ENCODE data around the gene TYMP.
"Not testable (repeated sequence)": the region's sequence is repeated elsewhere in the genome, so short reads cannot be mapped to it uniquely, and the experiment has no call there.

The TYMP gene

DNA sequence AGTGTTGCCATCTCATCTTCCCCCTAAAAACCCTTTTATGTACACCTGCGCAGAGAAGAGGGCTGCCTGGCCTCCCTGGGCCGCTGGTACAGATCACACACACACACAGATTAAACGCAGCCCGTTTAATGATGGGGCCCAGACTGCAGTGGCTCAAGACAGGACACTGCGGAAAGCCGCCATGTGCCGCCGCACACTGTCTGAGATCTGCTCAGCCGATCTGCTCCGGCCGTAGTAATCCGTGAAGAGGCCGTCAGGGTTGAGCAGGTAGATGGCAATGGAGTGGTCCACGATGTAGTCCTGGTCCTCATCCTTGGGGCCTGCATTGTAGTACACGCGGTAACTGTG lies 6.4 kb downstream of the TYMP start:
- peaks cover 0 to 27% (median 19%) of the 10 kb centered on the region in 4 donors for H3K4me1 ChIP-seq
- H3K4me3 ChIP-seq: no peak overlapping the region
- intact Hi-C loops (cut with DNase I; ENCODE audit: low total_unique reads): no loop called here
- DNase-seq: no peak
- TF ChIP-seq, protein P1, sequence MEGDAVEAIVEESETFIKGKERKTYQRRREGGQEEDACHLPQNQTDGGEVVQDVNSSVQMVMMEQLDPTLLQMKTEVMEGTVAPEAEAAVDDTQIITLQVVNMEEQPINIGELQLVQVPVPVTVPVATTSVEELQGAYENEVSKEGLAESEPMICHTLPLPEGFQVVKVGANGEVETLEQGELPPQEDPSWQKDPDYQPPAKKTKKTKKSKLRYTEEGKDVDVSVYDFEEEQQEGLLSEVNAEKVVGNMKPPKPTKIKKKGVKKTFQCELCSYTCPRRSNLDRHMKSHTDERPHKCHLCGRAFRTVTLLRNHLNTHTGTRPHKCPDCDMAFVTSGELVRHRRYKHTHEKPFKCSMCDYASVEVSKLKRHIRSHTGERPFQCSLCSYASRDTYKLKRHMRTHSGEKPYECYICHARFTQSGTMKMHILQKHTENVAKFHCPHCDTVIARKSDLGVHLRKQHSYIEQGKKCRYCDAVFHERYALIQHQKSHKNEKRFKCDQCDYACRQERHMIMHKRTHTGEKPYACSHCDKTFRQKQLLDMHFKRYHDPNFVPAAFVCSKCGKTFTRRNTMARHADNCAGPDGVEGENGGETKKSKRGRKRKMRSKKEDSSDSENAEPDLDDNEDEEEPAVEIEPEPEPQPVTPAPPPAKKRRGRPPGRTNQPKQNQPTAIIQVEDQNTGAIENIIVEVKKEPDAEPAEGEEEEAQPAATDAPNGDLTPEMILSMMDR (IDR thresholded peaks at IDR 0.05): no peak
- H3K9me3 ChIP-seq: no peaks in the 10 kb centered on the region
- H3K27me3 ChIP-seq: no peaks in the 10 kb centered on the region
- no peak overlapping the region for H3K27ac ChIP-seq
- H3K36me3 ChIP-seq: peaks cover 32 to 58% (median 42%) of the 10 kb centered on the region in 3 donors

DNA sequence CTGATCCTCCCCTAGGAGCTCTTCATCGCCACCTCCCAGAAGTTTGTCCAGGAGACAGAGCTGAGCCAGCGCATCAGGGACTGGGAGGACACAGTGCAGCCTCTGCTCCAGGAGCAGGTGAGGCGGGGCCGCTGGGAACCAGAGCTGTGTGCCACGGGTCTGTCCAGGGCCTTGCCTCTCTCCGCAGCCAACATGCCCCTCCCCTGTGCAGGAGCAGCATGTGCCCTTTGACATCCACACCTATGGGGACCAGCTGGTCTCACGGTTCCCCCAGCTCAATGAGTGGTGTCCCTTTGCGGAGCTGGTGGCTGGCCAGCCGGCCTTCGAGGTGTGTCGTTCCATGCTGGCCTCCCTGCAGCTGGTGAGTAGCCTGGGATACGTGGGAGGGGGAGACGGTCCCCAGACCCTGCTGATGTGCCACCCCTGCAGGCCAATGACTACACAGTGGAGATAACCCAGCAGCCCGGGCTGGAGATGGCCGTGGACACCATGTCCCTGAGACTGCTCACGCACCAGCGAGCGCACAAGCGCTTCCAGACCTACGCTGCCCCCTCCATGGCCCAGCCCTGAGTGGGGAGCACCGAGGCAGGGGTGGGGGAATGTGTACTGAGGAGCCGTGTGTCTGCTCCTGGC lies 6.9 kb downstream of the TYMP start:
- Histone ChIP-seq H3K27me3 (no peaks in the 10 kb centered on the region), H3K27ac (no peak overlapping the region), H3K9me3 (no peaks in the 10 kb centered on the region), H3K4me1 (peaks cover 0 to 27% (median 19%) of the 10 kb centered on the region in 4 donors), H3K4me3 (no peak overlapping the region), H3K36me3 (peaks cover 36 to 63% (median 47%) of the 10 kb centered on the region in 3 donors)
- no peak for DNase-seq
- intact Hi-C loops (cut with DNase I; ENCODE audit: low total_unique reads): no loop called here
- TF ChIP-seq, protein P1 (IDR thresholded peaks at IDR 0.05): no peak

DNA sequence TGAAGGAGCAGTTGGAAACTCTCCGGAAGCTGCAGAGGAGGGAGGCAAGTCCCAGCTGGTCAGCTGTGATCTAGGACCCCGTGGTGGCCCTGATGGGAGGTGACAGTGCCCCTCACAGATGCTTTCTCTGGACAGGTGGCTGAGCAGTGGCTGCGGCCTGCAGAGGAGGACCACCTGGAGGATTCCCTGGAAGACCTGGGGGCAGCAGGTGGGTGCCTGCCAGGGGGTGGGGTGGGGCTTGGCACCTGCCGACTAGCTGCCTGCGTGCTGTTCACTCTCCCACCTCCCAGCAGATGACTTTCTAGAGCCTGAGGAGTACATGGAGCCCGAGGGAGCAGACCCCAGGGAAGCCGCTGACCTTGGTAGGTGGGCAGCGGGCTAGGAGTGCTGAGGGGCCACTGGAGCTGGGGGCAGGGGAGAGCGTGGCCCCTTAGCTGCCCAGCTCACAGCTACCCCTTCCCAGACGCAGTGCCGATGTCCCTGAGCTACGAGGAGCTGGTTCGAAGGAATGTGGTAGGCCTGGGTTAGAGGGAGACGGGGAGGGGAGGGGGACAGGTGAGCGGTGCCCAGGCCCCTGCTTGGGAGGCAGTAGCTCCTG lies 7.5 kb downstream of the TYMP start:
- intact Hi-C loops (cut with DNase I; ENCODE audit: low total_unique reads): no loop called here
- TF ChIP-seq, protein P1 (IDR thresholded peaks at IDR 0.05): no peak
- Histone ChIP-seq H3K4me1 (peaks cover 0 to 26% (median 19%) of the 10 kb centered on the region in 4 donors), H3K4me3 (no peak overlapping the region), H3K9me3 (no peaks in the 10 kb centered on the region), H3K27ac (no peak overlapping the region), H3K27me3 (no peaks in the 10 kb centered on the region), H3K36me3 (peaks cover 42 to 69% (median 53%) of the 10 kb centered on the region in 3 donors)
- DNase-seq: no peak

DNA sequence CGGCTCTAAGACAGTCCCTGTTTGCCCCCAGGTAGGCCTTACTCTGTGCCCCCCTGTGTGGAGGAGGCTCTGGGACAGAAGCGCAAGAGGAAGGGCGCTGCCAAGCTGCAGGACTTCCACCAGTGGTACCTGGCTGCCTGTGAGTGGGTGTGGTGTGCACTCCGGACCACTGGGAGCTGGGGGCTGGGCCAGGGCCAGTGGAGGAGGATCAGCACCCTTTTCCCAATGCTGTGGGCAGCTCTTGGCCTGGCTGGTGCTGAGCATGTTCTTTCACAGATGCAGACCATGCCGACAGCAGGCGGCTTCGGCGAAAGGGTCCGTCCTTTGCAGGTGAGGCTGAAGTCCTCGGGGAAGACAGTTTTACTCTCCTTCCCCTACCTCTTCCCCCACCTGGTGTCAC lies 8.1 kb downstream of the TYMP start:
- TF ChIP-seq, protein P1 (IDR thresholded peaks at IDR 0.05): no peak
- intact Hi-C loops (cut with DNase I; ENCODE audit: low total_unique reads): no loop called here
- no peaks in the 10 kb centered on the region for H3K9me3 ChIP-seq
- no peaks in the 10 kb centered on the region for H3K27me3 ChIP-seq
- H3K4me3 ChIP-seq: no peak overlapping the region
- H3K4me1 ChIP-seq: peaks cover 0 to 20% (median 16%) of the 10 kb centered on the region in 4 donors
- no peak for DNase-seq
- H3K36me3 ChIP-seq: peaks cover 46 to 75% (median 59%) of the 10 kb centered on the region in 3 donors
- H3K27ac ChIP-seq: no peak overlapping the region

DNA sequence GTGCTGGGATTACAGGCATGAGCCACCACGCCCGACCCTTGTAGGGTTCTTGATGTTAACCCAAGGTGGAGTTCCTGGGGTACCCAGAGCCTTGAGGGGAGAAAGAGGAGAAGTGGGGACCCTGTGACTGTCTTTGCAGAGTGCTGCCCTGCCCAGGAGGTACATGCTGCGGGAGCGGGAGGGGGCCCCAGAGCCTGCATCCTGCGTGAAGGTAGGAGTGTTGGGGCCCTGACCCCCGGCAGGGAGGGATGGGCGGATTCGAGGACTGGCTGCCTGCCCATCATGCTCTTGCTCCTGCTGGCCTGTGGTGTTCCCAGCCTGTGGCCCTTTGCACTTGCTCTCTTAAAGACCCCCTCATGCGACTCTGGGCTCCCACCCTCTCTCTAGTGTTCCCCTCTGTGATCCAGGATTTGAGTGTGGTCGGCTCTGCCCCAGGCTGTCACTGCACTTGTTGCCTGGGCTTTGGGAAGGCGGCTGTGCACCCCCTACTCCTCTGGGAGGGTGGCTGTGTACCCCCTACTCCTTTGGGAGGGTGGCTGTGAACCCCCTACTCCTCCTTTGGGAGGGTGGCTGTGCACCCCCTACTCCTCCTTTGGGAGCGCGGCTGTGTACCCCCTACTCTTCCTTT lies 8.9 kb downstream of the TYMP start:
- Histone ChIP-seq H3K4me3 (no peak overlapping the region), H3K9me3 (no peaks in the 10 kb centered on the region), H3K27ac (no peak overlapping the region), H3K4me1 (peaks cover 0 to 15% (median 13%) of the 10 kb centered on the region in 4 donors), H3K36me3 (peaks cover 46 to 82% (median 63%) of the 10 kb centered on the region in 3 donors), H3K27me3 (no peaks in the 10 kb centered on the region)
- DNase-seq: no peak
- TF ChIP-seq, protein P1 (IDR thresholded peaks at IDR 0.05): no peak
- intact Hi-C loops (cut with DNase I; ENCODE audit: low total_unique reads): no loop called here

DNA sequence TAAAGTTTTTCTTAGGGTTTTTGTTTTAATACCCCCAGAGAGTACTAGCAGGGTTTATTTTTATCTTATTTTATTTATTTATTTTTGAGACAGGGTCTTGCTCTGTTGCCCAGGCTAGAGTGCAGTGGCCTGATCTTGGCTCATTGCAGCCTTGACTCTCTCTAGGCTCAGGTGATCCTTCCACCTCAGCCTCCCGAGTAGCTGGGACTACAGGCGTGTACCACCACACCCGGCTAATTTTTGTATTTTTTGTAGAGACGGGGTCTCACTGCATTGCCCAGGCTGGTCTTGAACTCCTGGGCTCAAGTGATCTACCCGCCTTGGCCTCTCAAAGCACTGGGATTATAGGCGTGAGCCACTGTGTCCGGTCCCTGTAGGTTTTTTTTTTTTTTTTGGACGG lies 9.6 kb downstream of the TYMP start:
- peaks cover 0 to 15% (median 13%) of the 10 kb centered on the region in 4 donors for H3K4me1 ChIP-seq
- H3K27ac ChIP-seq; H3K4me3 ChIP-seq; DNase-seq; H3K9me3 ChIP-seq; intact Hi-C loops (cut with DNase I; ENCODE audit: low total_unique reads); H3K27me3 ChIP-seq: not testable (repeated sequence)
- peaks cover 46 to 82% (median 63%) of the 10 kb centered on the region in 3 donors for H3K36me3 ChIP-seq

Measured in tibial artery (tissue), 4 donors.